Duodenal mucosa (tissue), 2 donors: ENCODE data around the gene ITGA1.
"Not testable (repeated sequence)": the region's sequence is repeated elsewhere in the genome, so short reads cannot be mapped to it uniquely, and the experiment has no call there.

Source experiments
- H3K27ac ChIP-seq: one replicate; pipeline ENCODE4 v1.7.0; 2013; ENCODE audit warnings: low read depth, low read length
- H3K27me3 ChIP-seq, 2 donors: one replicate each; pipeline ENCODE4 v1.7.0; 2013; ENCODE audit warnings: low read length in 2 of 2, control low read depth in 1 of 2; ENCODE audit not compliant: insufficient read depth in 2 of 2, control insufficient read depth in 1 of 2
- H3K36me3 ChIP-seq, 2 donors: one replicate each; pipeline ENCODE4 v1.7.0; 2013; ENCODE audit warnings: low read length in 2 of 2, control low read depth in 1 of 2; ENCODE audit not compliant: insufficient read depth in 2 of 2, control insufficient read depth in 1 of 2
- H3K4me1 ChIP-seq, 2 donors: one replicate each; pipeline ENCODE4 v1.7.0; 2013; ENCODE audit warnings: low read length in 2 of 2, control low read depth in 1 of 2; ENCODE audit not compliant: insufficient read depth in 2 of 2, control insufficient read depth in 1 of 2
- H3K4me3 ChIP-seq, 2 donors: one replicate each; pipeline ENCODE4 v1.7.0; 2013; ENCODE audit warnings: low read length in 2 of 2, low read depth in 1 of 2
- H3K9ac ChIP-seq, 2 donors: one replicate each; pipeline ENCODE4 v1.7.0; 2013; ENCODE audit warnings: low read length in 2 of 2, low read depth in 1 of 2
- H3K9me3 ChIP-seq, 2 donors: one replicate each; pipeline ENCODE4 v1.7.0; 2013; ENCODE audit warnings: low read length in 2 of 2, control low read depth in 1 of 2; ENCODE audit not compliant: control insufficient read depth in 1 of 2

The ITGA1 gene

DNA sequence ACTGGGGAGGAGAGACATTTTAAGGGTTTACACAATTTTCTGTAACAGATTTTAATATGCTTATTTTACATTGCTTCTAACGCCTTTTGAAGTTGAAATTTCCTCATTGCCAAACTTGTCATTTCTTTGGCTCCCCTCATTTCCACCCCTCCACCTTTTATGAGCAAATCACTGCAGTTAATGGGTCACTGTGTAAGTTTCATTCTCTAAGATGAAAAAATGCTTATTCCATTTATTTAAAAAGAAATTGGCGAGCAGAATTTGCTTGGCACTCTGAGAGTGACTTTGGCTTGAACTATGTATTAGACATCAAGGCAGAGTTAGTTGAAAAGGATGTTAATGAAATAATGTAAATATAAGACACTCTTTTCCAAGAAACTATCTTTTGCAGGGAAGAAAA lies 66.6 kb downstream of the ITGA1 start:
- Histone ChIP-seq H3K27me3 (no peaks in the 10 kb centered on the region), H3K36me3 (peaks cover 0 to 6% of the 10 kb centered on the region in 2 donors), H3K9me3 (no peaks in the 10 kb centered on the region), H3K4me3 (no peak overlapping the region), H3K9ac (peak overlapping the region in 1 of 2 donors; percentile 16), H3K27ac (no peak overlapping the region), H3K4me1 (no peaks in the 10 kb centered on the region)

DNA sequence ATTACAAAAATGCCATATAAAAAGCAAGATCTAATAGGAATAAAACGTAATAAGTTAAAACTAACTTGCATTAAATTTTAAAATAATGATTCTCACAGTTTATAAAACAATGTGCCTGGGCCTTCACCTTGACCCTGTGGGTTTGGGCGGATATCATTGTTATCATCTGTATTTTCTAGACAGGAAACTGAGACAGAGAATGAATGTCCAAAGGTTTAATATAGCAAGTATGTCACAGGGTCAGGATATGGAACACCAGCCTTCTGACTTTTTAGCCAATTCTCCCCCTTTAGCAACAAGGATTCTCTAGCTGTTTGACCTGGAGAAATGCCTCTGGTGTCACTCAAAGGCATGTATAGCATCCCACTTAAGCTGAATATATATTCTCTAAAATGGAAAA lies 67.2 kb downstream of the ITGA1 start:
- no peaks in the 10 kb centered on the region for H3K4me1 ChIP-seq
- H3K9ac ChIP-seq, result no peak overlapping the region
- H3K27me3 ChIP-seq, result no peaks in the 10 kb centered on the region
- H3K4me3 ChIP-seq, result no peak overlapping the region
- no peaks in the 10 kb centered on the region for H3K9me3 ChIP-seq
- H3K27ac ChIP-seq, result no peak overlapping the region
- peaks cover 0 to 6% of the 10 kb centered on the region in 2 donors for H3K36me3 ChIP-seq

DNA sequence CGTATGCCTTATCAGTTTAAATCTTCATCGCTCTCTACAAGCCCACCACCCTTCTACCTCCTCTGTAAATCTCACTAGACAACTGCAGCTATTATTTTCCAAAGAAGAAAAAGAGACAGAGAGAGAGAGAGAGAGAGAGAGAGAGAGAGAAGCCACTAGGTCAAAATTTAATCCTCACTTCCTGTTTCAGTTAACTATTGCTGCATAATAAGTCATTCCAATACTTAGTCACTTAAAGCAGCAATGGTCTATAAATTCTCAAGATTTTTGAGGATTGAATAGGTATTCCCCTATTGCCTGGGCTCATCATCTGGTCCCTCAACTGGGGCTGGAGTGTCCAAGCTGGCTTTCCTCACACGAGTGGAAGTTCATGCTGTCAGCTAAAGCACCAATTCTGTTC lies 68.8 kb downstream of the ITGA1 start:
- no peaks in the 10 kb centered on the region for H3K4me1 ChIP-seq
- H3K9ac ChIP-seq, result no peak overlapping the region
- H3K36me3 ChIP-seq, result peaks cover 0 to 3% of the 10 kb centered on the region in 2 donors
- no peaks in the 10 kb centered on the region for H3K27me3 ChIP-seq
- no peak overlapping the region for H3K27ac ChIP-seq
- H3K9me3 ChIP-seq, result no peaks in the 10 kb centered on the region
- H3K4me3 ChIP-seq, result no peak overlapping the region

DNA sequence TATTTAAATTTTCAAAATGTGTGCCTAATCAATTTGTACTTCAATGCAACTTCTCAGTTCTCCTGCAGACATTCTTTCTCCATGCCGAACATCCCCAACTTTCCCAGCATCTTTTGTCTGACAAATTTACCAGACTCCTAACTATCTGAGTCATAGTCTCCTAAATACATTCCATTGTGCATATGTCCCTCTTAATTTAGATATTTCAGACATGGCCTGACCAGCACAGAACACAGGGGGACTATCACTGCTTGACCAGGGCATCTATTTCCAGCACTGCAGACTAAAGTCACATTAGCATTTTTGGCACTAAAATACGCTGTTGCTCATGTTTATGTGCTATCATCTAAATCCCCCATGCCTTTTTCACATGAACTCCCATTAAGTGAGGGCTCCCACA lies 71.9 kb downstream of the ITGA1 start:
- H3K36me3 ChIP-seq, result peaks cover 0 to 4% of the 10 kb centered on the region in 2 donors
- peaks cover 0 to 8% of the 10 kb centered on the region in 2 donors for H3K4me1 ChIP-seq
- no peaks in the 10 kb centered on the region for H3K27me3 ChIP-seq
- H3K9me3 ChIP-seq, result no peaks in the 10 kb centered on the region
- H3K9ac ChIP-seq, result no peak overlapping the region
- H3K4me3 ChIP-seq, result no peak overlapping the region
- H3K27ac ChIP-seq, result no peak overlapping the region

DNA sequence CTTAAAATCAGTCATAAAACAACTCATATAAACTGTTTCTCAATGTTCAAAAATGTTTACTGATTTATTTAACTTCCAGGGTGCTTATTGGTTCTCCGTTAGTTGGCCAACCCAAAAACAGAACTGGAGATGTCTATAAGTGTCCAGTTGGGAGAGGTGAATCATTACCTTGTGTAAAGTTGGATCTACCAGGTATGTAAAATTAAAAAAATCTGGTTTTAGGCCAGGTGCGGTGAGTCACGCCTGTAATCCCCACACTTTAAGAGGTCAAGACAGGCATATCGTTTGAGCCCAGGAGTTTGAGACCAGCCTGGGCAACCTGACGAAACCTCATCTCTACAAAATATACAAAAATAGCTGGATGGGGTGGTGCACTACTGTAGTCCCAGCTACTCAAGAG lies 73.7 kb downstream of the ITGA1 start:
- H3K4me1 ChIP-seq, result peaks cover 0 to 8% of the 10 kb centered on the region in 2 donors
- no peak overlapping the region for H3K27ac ChIP-seq
- H3K27me3 ChIP-seq, result no peaks in the 10 kb centered on the region
- H3K4me3 ChIP-seq, result no peak overlapping the region
- H3K9ac ChIP-seq, result no peak overlapping the region
- no peaks in the 10 kb centered on the region for H3K9me3 ChIP-seq
- H3K36me3 ChIP-seq, result peaks cover 0 to 12% of the 10 kb centered on the region in 2 donors

DNA sequence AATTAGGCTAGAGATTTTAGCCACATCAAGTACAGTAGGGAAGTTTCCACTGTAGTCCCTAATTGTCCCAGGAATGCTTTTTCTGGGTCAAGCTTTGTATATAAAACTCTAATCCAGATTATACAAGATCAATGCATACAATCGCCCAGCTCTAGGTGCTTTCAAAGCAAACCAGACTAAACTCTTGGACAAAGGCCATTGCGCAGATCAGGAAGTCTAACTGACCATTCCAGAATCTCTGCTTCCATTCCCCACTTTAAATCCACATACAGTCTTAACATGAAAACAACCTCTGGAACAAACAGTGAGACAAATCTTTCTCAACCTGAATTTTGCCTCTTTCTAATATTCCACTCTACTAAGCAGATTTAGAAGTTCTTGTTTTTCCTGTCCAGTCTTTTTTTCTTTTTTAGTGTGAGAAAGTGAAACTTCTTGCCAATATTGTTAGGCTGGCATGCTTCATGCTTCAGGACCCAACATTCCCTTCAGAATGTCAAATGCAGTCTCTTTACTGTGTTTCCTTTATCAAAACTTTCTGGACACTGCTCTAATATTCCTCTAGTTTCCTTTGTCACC lies 76.1 kb downstream of the ITGA1 start:
- Histone ChIP-seq H3K27ac (no peak overlapping the region), H3K9ac (no peak overlapping the region), H3K4me1 (peaks cover 0 to 8% of the 10 kb centered on the region in 2 donors), H3K36me3 (peaks cover 0 to 17% of the 10 kb centered on the region in 2 donors), H3K9me3 (no peaks in the 10 kb centered on the region), H3K27me3 (no peaks in the 10 kb centered on the region), H3K4me3 (no peak overlapping the region)

DNA sequence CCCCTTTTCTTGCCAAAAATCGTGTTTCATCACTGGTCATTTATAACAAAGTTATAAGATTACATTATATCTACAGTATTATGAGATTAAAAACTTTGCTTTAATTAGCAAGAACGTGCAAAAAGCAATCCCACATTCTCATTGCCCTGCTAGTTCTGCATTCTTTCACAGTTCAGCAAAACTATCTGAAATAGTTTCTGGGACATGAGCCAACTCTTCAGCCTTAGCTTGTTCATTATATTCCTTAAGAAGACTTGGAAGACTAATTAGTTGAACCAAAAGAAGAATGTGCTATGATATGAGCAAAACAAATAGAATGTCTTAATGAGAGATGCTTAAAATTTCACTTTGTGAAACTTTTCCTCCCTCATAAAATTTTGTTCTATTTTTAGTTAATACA lies 76.7 kb downstream of the ITGA1 start:
- Histone ChIP-seq H3K36me3 (peaks cover 0 to 17% of the 10 kb centered on the region in 2 donors), H3K27ac (no peak overlapping the region), H3K4me3 (no peak overlapping the region), H3K9ac (no peak overlapping the region), H3K9me3 (no peaks in the 10 kb centered on the region), H3K27me3 (no peaks in the 10 kb centered on the region), H3K4me1 (peaks cover 0 to 8% of the 10 kb centered on the region in 2 donors)

DNA sequence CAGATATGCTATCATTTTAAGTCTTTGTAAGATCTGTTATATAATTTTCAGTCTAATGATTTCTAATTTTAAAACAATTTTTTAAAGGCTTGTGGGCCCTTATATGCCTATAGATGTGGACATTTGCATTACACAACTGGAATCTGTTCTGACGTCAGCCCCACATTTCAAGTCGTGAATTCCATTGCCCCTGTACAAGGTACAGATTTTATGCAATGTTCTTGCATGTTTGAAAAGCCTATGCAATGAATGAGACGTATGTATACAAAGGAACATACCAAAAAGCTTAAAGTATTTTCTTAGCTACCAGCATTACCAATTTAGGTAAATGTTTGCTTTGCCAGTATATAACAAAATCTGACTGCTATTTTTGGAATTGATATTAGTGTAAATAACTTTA lies 77.2 kb downstream of the ITGA1 start:
- Histone ChIP-seq H3K27me3 (no peaks in the 10 kb centered on the region), H3K36me3 (peaks cover 0 to 17% of the 10 kb centered on the region in 2 donors), H3K4me1 (peaks cover 0 to 8% of the 10 kb centered on the region in 2 donors), H3K4me3 (no peak overlapping the region), H3K27ac (no peak overlapping the region), H3K9ac (no peak overlapping the region), H3K9me3 (no peaks in the 10 kb centered on the region)

DNA sequence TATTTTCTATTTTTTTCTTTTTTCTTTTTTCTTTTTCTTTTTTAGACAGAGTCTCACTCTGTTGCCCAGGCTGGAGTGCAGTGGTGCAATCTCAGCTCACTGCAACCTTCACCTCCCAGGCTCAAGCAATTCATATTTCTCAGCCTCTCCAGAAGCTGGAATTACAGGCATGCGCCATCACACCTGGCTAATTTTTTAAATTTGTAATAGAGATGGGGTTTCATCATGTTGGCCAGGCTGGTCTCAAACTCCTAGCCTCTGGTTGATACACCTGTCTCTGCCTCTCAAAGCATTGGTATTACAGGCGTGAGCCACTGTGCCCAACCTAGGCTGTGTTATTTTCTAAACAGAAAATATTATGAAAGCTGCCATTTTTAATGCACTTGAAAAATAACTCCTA lies 78.3 kb downstream of the ITGA1 start:
- not testable (repeated sequence) for H3K27me3 ChIP-seq, H3K27ac ChIP-seq, H3K9me3 ChIP-seq, H3K4me3 ChIP-seq, H3K9ac ChIP-seq, H3K4me1 ChIP-seq
- H3K36me3 ChIP-seq, result peaks cover 0 to 17% of the 10 kb centered on the region in 2 donors

DNA sequence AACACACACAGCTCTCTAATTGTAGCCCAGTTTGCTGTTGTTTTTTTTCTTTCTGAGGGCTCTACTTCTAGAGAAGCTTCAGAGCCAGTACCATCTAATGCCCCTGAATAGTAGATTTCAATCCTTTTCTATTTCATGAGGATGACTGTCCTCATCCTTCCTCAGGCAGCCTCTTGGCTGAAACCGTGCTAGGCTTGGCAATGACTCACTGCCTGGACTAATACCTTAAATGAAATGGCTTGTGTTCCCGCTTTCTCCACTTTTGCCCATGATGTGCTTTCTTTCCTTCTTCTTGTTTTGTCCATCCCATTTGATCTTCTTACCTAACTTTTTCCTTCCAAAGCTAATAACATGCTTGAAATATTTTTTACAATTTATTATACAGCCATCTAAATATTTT lies 80.1 kb downstream of the ITGA1 start:
- H3K4me1 ChIP-seq, result peaks cover 0 to 8% of the 10 kb centered on the region in 2 donors
- no peak overlapping the region for H3K4me3 ChIP-seq
- peaks cover 0 to 13% of the 10 kb centered on the region in 2 donors for H3K36me3 ChIP-seq
- H3K27ac ChIP-seq, result no peak overlapping the region
- no peak overlapping the region for H3K9ac ChIP-seq
- no peaks in the 10 kb centered on the region for H3K9me3 ChIP-seq
- no peaks in the 10 kb centered on the region for H3K27me3 ChIP-seq

DNA sequence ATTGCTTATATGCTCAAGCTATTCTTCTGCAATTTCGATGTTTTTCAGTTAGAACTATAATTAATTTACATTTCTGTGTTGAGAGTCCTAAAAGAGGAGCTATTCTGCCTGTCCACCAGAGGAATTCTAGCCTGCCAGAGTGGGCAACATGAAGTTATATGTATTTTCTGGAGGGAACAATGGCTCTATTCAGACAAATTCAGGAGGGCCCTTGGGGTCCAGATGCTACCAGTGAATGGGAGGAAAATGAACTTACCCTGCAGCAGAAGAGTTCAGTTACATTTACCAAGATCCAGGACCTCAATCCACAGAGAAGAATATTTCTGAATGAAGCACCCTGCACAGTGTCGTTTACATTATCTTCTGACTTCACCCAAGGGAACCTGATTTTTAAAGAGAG lies 80.7 kb downstream of the ITGA1 start:
- no peak overlapping the region for H3K27ac ChIP-seq
- H3K9me3 ChIP-seq, result no peaks in the 10 kb centered on the region
- no peak overlapping the region for H3K9ac ChIP-seq
- no peaks in the 10 kb centered on the region for H3K27me3 ChIP-seq
- peaks cover 0 to 7% of the 10 kb centered on the region in 2 donors for H3K4me1 ChIP-seq
- no peak overlapping the region for H3K4me3 ChIP-seq
- peaks cover 0 to 13% of the 10 kb centered on the region in 2 donors for H3K36me3 ChIP-seq
